GM19240 (cell line): ENCODE results near the gene RBBP6.
"Not testable (repeated sequence)": the region's sequence is repeated elsewhere in the genome, so short reads cannot be mapped to it uniquely, and the experiment has no call there.

Experiments used
- DNase-seq: peaks from one replicate; pipeline ENCODE4 v3.0.0; 2011; ENCODE audit warnings: low spot score; ENCODE audit not compliant: insufficient read length

The RBBP6 gene

GRCh38 chr16:24539295-24539849, at the start of gene RBBP6:
Gene RBBP6, plus strand, starts transcription at chr16:24539566. Its CDS starts 1,061 bp downstream, at chr16:24540627.
- DNase-seq: peak; percentile 57

- no peak for DNase-seq
Measured at GRCh38 chr16:24490866-24491265, 48.5 kb upstream of the RBBP6 start.

- no peak for DNase-seq
Measured at GRCh38 chr16:24491731-24492130, 47.6 kb upstream of the RBBP6 start.

- no peak for DNase-seq
Measured at GRCh38 chr16:24493821-24494220, 45.5 kb upstream of the RBBP6 start.

- not testable (repeated sequence) for DNase-seq
Measured at GRCh38 chr16:24495207-24495606, 44.2 kb upstream of the RBBP6 start.

- DNase-seq: no peak
Measured at GRCh38 chr16:24497440-24497839, 41.9 kb upstream of the RBBP6 start.

GRCh38 chr16:24499193-24499814, 40.1 kb upstream of the RBBP6 start:
- no peak for DNase-seq

- peak; percentile 34 for DNase-seq
Measured at GRCh38 chr16:24504472-24505345, 34.7 kb upstream of the RBBP6 start.

GRCh38 chr16:24505959-24506358, 33.4 kb upstream of the RBBP6 start:
- no peak for DNase-seq

GRCh38 chr16:24507959-24508480, 31.3 kb upstream of the RBBP6 start:
- DNase-seq: no peak

GRCh38 chr16:24508614-24509013, 30.8 kb upstream of the RBBP6 start:
- DNase-seq: no peak

- no peak for DNase-seq
Measured at GRCh38 chr16:24509536-24509935, 29.8 kb upstream of the RBBP6 start.

GRCh38 chr16:24511174-24511573, 28.2 kb upstream of the RBBP6 start:
- no peak for DNase-seq

GRCh38 chr16:24511792-24512191, 27.6 kb upstream of the RBBP6 start:
- DNase-seq: no peak

- no peak for DNase-seq
Measured at GRCh38 chr16:24514096-24514495, 25.3 kb upstream of the RBBP6 start.

- DNase-seq: no peak
Measured at GRCh38 chr16:24515186-24515585, 24.2 kb upstream of the RBBP6 start.

- peak; percentile 44 for DNase-seq
Measured at GRCh38 chr16:24516900-24517669, 22.3 kb upstream of the RBBP6 start.

- DNase-seq: no peak
Measured at GRCh38 chr16:24518498-24518897, 20.9 kb upstream of the RBBP6 start.

GRCh38 chr16:24520983-24521382, 18.4 kb upstream of the RBBP6 start:
- DNase-seq: no peak

- no peak for DNase-seq
Measured at GRCh38 chr16:24522751-24523150, 16.6 kb upstream of the RBBP6 start.

- DNase-seq: no peak
Measured at GRCh38 chr16:24523569-24523968, 15.8 kb upstream of the RBBP6 start.
